COR-L47 (cell line): ENCODE measurements around the gene MYPN.
"Not testable (repeated sequence)": the region's sequence is repeated elsewhere in the genome, so short reads cannot be mapped to it uniquely, and the experiment has no call there.

Source experiments
- DNase-seq: peaks from one replicate; lab custom pipeline; 2025; lab: John Stamatoyannopoulos, UW

Gene MYPN

GRCh38 chr10:68176797-68177196 lies 67.5 kb downstream of the MYPN start:
- DNase-seq, result no peak

- no peak for DNase-seq
Measured at GRCh38 chr10:68178592-68178991, 69.3 kb downstream of the MYPN start.

- no peak for DNase-seq
Measured at GRCh38 chr10:68179016-68179415, 69.7 kb downstream of the MYPN start.

- DNase-seq, result no peak
Measured at GRCh38 chr10:68180490-68180889, 71.2 kb downstream of the MYPN start.

GRCh38 chr10:68184546-68184945 lies 75.3 kb downstream of the MYPN start:
- no peak for DNase-seq

- no peak for DNase-seq
Measured at GRCh38 chr10:68185085-68185484, 75.8 kb downstream of the MYPN start.

GRCh38 chr10:68188835-68189234 lies 79.5 kb downstream of the MYPN start:
- DNase-seq, result no peak

GRCh38 chr10:68192113-68192512 lies 82.8 kb downstream of the MYPN start:
- no peak for DNase-seq

GRCh38 chr10:68194290-68194689 lies 85.0 kb downstream of the MYPN start:
- DNase-seq, result no peak

GRCh38 chr10:68195776-68196175 lies 86.5 kb downstream of the MYPN start:
- DNase-seq, result not testable (repeated sequence)

- no peak for DNase-seq
Measured at GRCh38 chr10:68196701-68197100, 87.4 kb downstream of the MYPN start.

GRCh38 chr10:68202960-68203353 lies 93.7 kb downstream of the MYPN start:
- DNase-seq, result no peak

- peak; percentile 33 for DNase-seq
Measured at GRCh38 chr10:68208424-68209042, 99.2 kb downstream of the MYPN start.

GRCh38 chr10:68211669-68212068 lies 102.4 kb downstream of the MYPN start:
- no peak for DNase-seq

- DNase-seq, result no peak
Measured at GRCh38 chr10:68212721-68213352, 103.5 kb downstream of the MYPN start.

GRCh38 chr10:68218786-68219185 lies 109.5 kb downstream of the MYPN start:
- DNase-seq, result no peak

- no peak for DNase-seq
Measured at GRCh38 chr10:68221196-68221595, 111.9 kb downstream of the MYPN start.

- DNase-seq, result no peak
Measured at GRCh38 chr10:68222391-68222790, 113.1 kb downstream of the MYPN start.

- no peak for DNase-seq
Measured at GRCh38 chr10:68223535-68224165, 114.4 kb downstream of the MYPN start.

- no peak for DNase-seq
Measured at GRCh38 chr10:68224810-68225209, 115.5 kb downstream of the MYPN start.

- no peak for DNase-seq
Measured at GRCh38 chr10:68230268-68230667, 121.0 kb downstream of the MYPN start.

- DNase-seq, result peak; percentile 64
Measured at GRCh38 chr10:68231106-68231816, 122.0 kb downstream of the MYPN start.

- no peak for DNase-seq
Measured at GRCh38 chr10:68231817-68232251, 122.5 kb downstream of the MYPN start, which contains the start of gene ATOH7. TSS of gene ATOH7 (minus strand) at chr10:68232113. CDS start at chr10:68231677, 436 bp downstream.
